ENCODE results near the gene DRAXIN. TPM values are rescaled to one million over a fixed set of nuclear protein-coding genes. Genes with fewer than 3 reads are reported as not detected.

DRAXIN gene
- total RNA-seq, 4 donors from 2014 or later = under 0.01 to 0.06 TPM; not detected in 2

GRCh38 chr1:11741482-11741881 lies 50.0 kb downstream of the DRAXIN start:
- DNase-seq (ENCODE audit: extremely low spot score) = no peak
- no peak for TF ChIP-seq EP300 (IDR thresholded peaks at IDR 0.05)
- TF ChIP-seq, protein P1, sequence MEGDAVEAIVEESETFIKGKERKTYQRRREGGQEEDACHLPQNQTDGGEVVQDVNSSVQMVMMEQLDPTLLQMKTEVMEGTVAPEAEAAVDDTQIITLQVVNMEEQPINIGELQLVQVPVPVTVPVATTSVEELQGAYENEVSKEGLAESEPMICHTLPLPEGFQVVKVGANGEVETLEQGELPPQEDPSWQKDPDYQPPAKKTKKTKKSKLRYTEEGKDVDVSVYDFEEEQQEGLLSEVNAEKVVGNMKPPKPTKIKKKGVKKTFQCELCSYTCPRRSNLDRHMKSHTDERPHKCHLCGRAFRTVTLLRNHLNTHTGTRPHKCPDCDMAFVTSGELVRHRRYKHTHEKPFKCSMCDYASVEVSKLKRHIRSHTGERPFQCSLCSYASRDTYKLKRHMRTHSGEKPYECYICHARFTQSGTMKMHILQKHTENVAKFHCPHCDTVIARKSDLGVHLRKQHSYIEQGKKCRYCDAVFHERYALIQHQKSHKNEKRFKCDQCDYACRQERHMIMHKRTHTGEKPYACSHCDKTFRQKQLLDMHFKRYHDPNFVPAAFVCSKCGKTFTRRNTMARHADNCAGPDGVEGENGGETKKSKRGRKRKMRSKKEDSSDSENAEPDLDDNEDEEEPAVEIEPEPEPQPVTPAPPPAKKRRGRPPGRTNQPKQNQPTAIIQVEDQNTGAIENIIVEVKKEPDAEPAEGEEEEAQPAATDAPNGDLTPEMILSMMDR (IDR thresholded peaks at IDR 0.05) = no peak
- Histone ChIP-seq H3K4me1 (peaks cover 10 to 43% (median 42%) of the 10 kb centered on the region in 4 donors), H3K4me3 (no peak overlapping the region), H3K9me3 (no peaks in the 10 kb centered on the region), H3K27ac (replicated peaks in 1 of 4) (no peak overlapping the region), H3K27me3 (no peaks in the 10 kb centered on the region), H3K36me3 (peaks cover 0 to 23% (median 8%) of the 10 kb centered on the region in 4 donors)
- 91% methylated on average over 4 of the region's 4 CpGs for WGBS
- intact Hi-C loops (cut with DNase I) = no loop called here

DNA sequence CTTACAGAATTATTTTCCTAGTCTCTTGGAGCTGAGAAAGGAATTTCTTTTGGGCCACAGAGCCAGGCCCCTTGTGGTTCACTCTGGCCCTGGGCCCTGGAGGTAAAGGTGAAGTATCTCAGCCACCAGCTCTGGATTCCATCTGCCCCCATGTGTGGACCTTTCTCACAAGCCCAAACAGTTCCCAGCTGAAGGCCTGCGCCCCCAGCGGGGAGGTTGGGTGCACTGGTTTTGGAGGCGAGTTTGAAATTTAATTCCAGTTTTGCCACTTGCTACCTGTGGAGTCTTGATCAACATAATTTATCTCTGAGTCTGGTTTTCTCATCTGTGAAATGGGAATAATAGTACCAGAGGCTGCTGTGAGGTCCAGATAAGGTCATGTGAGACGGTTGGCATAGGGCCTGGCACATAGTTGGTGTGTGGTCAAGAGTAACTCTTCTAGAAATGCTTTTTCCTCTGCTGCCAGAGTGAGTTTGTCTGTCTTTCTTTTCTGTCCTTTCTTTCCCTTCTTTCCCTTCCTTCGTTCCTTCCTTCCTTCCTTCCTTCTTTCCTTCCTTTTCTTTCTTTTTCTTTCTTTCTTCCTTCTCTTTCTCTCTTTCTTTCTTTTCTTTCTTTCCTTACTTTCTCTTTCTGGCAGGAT lies 50.5 kb downstream of the DRAXIN start:
- TF ChIP-seq, protein P1 (IDR thresholded peaks at IDR 0.05) = no peak
- TF ChIP-seq POLR2AphosphoS5 (IDR thresholded peaks at IDR 0.05) (no peak), POLR2A (IDR thresholded peaks at IDR 0.05; ENCODE audit: low read depth) (no peak), EP300 (IDR thresholded peaks at IDR 0.05) (no peak)
- intact Hi-C loops (cut with DNase I) = no loop called here
- Histone ChIP-seq H3K27ac (replicated peaks in 1 of 4) (no peak overlapping the region), H3K4me3 (no peak overlapping the region), H3K4me1 (peaks cover 9 to 38% (median 37%) of the 10 kb centered on the region in 4 donors), H3K9me3 (no peaks in the 10 kb centered on the region), H3K36me3 (peaks cover 0 to 29% (median 10%) of the 10 kb centered on the region in 4 donors), H3K27me3 (no peaks in the 10 kb centered on the region)
- DNase-seq (ENCODE audit: extremely low spot score) = no peak
- 88% methylated on average over 5 of the region's 5 CpGs for WGBS

DNA sequence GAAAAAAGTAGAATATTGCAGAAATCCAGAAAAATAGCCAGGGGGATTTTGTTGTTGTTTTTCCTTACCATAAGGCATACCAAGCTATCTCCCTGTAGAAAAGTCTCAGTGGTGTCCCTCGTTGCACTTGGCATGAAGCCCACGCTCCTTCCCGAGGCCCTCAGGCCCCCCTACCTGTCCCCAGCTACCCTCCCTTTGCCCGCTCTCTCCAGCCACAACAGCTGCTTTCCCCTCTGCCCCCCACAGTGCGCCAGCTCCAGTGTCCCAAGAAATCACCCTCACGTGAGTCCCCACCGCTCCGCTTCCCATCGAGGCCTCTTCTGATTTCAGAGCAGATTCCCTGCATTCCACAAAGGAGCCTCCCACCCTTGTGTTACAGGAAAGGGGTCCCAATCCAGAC lies 52.8 kb downstream of the DRAXIN start:
- no peaks in the 10 kb centered on the region for H3K9me3 ChIP-seq
- peaks cover 0 to 30% (median 24%) of the 10 kb centered on the region in 4 donors for H3K4me1 ChIP-seq
- no peaks in the 10 kb centered on the region for H3K27me3 ChIP-seq
- H3K27ac ChIP-seq (replicated peaks in 1 of 4) = no peak overlapping the region
- WGBS = 85% methylated on average over 9 of the region's 9 CpGs
- DNase-seq (ENCODE audit: extremely low spot score) = no peak
- TF ChIP-seq, protein P1 (IDR thresholded peaks at IDR 0.05) = no peak
- TF ChIP-seq POLR2A (IDR thresholded peaks at IDR 0.05; ENCODE audit: low read depth) (no peak), EP300 (IDR thresholded peaks at IDR 0.05) (no peak), POLR2AphosphoS5 (IDR thresholded peaks at IDR 0.05) (no peak)
- H3K4me3 ChIP-seq = no peak overlapping the region
- H3K36me3 ChIP-seq = peaks cover 8 to 52% (median 31%) of the 10 kb centered on the region in 4 donors
- intact Hi-C loops (cut with DNase I) = no loop called here

GRCh38 chr1:11746092-11746491 lies 54.6 kb downstream of the DRAXIN start:
- no peak overlapping the region for H3K27ac ChIP-seq (replicated peaks in 1 of 4)
- intact Hi-C loops (cut with DNase I) = no loop called here
- TF ChIP-seq POLR2AphosphoS5 (IDR thresholded peaks at IDR 0.05) = no peak
- TF ChIP-seq, protein P1 (IDR thresholded peaks at IDR 0.05) = no peak
- TF ChIP-seq EP300 (IDR thresholded peaks at IDR 0.05) = no peak
- no peak for TF ChIP-seq POLR2A (IDR thresholded peaks at IDR 0.05; ENCODE audit: low read depth)

More at GRCh38 chr1:11746092-11746491, 54.6 kb downstream of the DRAXIN start:
- Histone ChIP-seq H3K4me1 (peaks cover 0 to 21% (median 12%) of the 10 kb centered on the region in 4 donors), H3K9me3 (no peaks in the 10 kb centered on the region), H3K27me3 (no peaks in the 10 kb centered on the region), H3K36me3 (peaks cover 18 to 70% (median 47%) of the 10 kb centered on the region in 4 donors), H3K4me3 (no peak overlapping the region)
- 72% methylated on average over 5 of the region's 6 CpGs for WGBS
- no peak for DNase-seq (ENCODE audit: extremely low spot score)
